Spleen (tissue), 7 donors: ENCODE measurements around the gene GNL1.

Experiments used
- POLR2A ChIP-seq, 3 donors: fragments of 450-650 bp; IDR thresholded peaks; one replicate each; pipeline ENCODE4 v1.5.1; 2017; ENCODE audit warnings: antibody characterized with exemption in 3 of 3, mild to moderate bottlenecking in 1 of 3
- TF ChIP-seq, protein P1 (sequence below), 11 experiments: fragments of 200-600 bp in 7 of 11; fragments of 450-650 bp in 4 of 11; sonication (generic) in 4 of 11; IDR thresholded peaks in 8 of 11; conservative IDR thresholded peaks in 3 of 11; 1 replicate in 7 of 11; 2 replicates in 4 of 11; pipeline versions ENCODE4 v1.4.0 to v1.8.0; 2016 to 2021; ENCODE audit warnings: antibody characterized with exemption in 11 of 11, inconsistent platforms in 4 of 11, mild to moderate bottlenecking in 1 of 11
- donor health status: DM: no; HTN: no; CAD: no; lungs with moderate emphysema.
- donor health status: DM: no; HTN: no; CAD: no.
- donor health status: DM: no; HTN: no; CAD: no.

- TF ChIP-seq POLR2A (IDR thresholded peaks at IDR 0.05): no peak
- TF ChIP-seq, protein P1, sequence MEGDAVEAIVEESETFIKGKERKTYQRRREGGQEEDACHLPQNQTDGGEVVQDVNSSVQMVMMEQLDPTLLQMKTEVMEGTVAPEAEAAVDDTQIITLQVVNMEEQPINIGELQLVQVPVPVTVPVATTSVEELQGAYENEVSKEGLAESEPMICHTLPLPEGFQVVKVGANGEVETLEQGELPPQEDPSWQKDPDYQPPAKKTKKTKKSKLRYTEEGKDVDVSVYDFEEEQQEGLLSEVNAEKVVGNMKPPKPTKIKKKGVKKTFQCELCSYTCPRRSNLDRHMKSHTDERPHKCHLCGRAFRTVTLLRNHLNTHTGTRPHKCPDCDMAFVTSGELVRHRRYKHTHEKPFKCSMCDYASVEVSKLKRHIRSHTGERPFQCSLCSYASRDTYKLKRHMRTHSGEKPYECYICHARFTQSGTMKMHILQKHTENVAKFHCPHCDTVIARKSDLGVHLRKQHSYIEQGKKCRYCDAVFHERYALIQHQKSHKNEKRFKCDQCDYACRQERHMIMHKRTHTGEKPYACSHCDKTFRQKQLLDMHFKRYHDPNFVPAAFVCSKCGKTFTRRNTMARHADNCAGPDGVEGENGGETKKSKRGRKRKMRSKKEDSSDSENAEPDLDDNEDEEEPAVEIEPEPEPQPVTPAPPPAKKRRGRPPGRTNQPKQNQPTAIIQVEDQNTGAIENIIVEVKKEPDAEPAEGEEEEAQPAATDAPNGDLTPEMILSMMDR (IDR thresholded peaks at IDR 0.05 in 8 of 11, conservative IDR thresholded peaks at IDR 0.05 in 3 of 11): no peak
These were observed 58.6 kb downstream of the GNL1 start for GRCh38 chr6:30497714-30498113.
